H1 (cell line): Measurements from ENCODE around the gene GADD45A. TPM values are rescaled to one million over a fixed set of nuclear protein-coding genes. Genes with fewer than 3 reads are reported as not detected.

Experiments
- CTCF ChIA-PET: fragments of 300-600 bp; sonication (Branson Sonifier 250); formaldehyde crosslinking; loops from one replicate; lab custom pipeline; 2021; ENCODE audit not compliant: partially characterized antibody; lab: Charles Lee
- POLR2A ChIA-PET: fragments of 300-600 bp; sonication (Branson Sonifier 250); formaldehyde crosslinking; loops from one replicate; lab custom pipeline; 2021; ENCODE audit warnings: inconsistent platforms; ENCODE audit not compliant: partially characterized antibody; lab: Charles Lee
- DNase-seq, 2 experiments: peaks; one replicate each; pipeline versions ENCODE4 v3.0.0 to v3.0.0-alpha.2; 2010 to 2022; ENCODE audit warnings: low spot score in 2 of 2, low read depth in 1 of 2, mixed read lengths in 1 of 2
- FAIRE-seq: peaks from 2 replicates; lab custom pipeline; 2011; peaks lifted over from hg19 to GRCh38; lab: Jason Lieb, UNC
- H2AFZ ChIP-seq: 2 replicates; pipeline ENCODE4 v1.8.1; 2012; ENCODE audit warnings: low read length, inconsistent platforms
- H2AK5ac ChIP-seq: 2 replicates; pipeline ENCODE4 v1.6.1; 2013; ENCODE audit warnings: low read depth, low read length
- H2BK120ac ChIP-seq: replicated peaks from 2 replicates; pipeline ENCODE3; 2013; ENCODE audit warnings: low read depth, low read length, inconsistent platforms
- H2BK12ac ChIP-seq: 2 replicates; pipeline ENCODE4 v1.6.1; 2013; ENCODE audit warnings: low read depth, low read length
- H2BK15ac ChIP-seq: 2 replicates; pipeline ENCODE4 v1.6.1; 2013; ENCODE audit warnings: low read length
- H2BK20ac ChIP-seq: 2 replicates; pipeline ENCODE4 v1.6.1; 2013; ENCODE audit warnings: low read length
- H2BK5ac ChIP-seq: 2 replicates; pipeline ENCODE4 v1.6.1; 2013; ENCODE audit warnings: low read depth, low read length
- H3K14ac ChIP-seq: 2 replicates; pipeline ENCODE4 v1.6.1; 2013; ENCODE audit warnings: inconsistent platforms; ENCODE audit not compliant: insufficient read length
- H3K18ac ChIP-seq: 2 replicates; pipeline ENCODE4 v1.6.1; 2013; ENCODE audit warnings: low read length; ENCODE audit errors: extremely low read depth
- H3K23ac ChIP-seq: 2 replicates; pipeline ENCODE4 v1.6.1; 2013; ENCODE audit warnings: inconsistent platforms; ENCODE audit not compliant: insufficient read length
- H3K23me2 ChIP-seq: 2 replicates; pipeline ENCODE4 v1.6.1; 2013; ENCODE audit warnings: low read depth, low read length
- H3K27ac ChIP-seq: 2 replicates; pipeline ENCODE4 v1.6.1; 2011; ENCODE audit warnings: low read depth, low read length, inconsistent platforms
- H3K27me3 ChIP-seq, 4 experiments: replicated peaks in 1 of 4; 1 replicate in 1 of 4; 2 replicates in 3 of 4; pipeline versions ENCODE4 v1.6.1 to v1.8.1; 2011 to 2013; ENCODE audit warnings: low read length in 3 of 4, mild to moderate bottlenecking in 3 of 4, inconsistent platforms in 2 of 4, mixed read lengths in 2 of 4, moderate library complexity in 1 of 4; ENCODE audit not compliant: control insufficient read depth in 3 of 4, insufficient read depth in 3 of 4; ENCODE audit errors: extremely low read depth in 1 of 4
- H3K36me3 ChIP-seq, 4 experiments: 2 replicates each; pipeline versions ENCODE4 v1.6.1 to v1.8.1; 2011 to 2013; ENCODE audit warnings: mild to moderate bottlenecking in 4 of 4, low read length in 3 of 4, moderate library complexity in 2 of 4, control low read depth in 1 of 4, inconsistent platforms in 1 of 4; ENCODE audit not compliant: insufficient read depth in 4 of 4, control insufficient read depth in 2 of 4
- H3K4ac ChIP-seq: replicated peaks from 2 replicates; pipeline ENCODE3; 2013; ENCODE audit warnings: low read length, low read depth, mixed read lengths, inconsistent platforms; ENCODE audit not compliant: insufficient read length
- H3K4me1 ChIP-seq, 4 experiments: replicated peaks in 1 of 4; 1 replicate in 1 of 4; 2 replicates in 3 of 4; pipeline versions ENCODE4 v1.6.1 to v1.8.1; 2011 to 2013; ENCODE audit warnings: low read length in 3 of 4, inconsistent platforms in 2 of 4, mixed read lengths in 1 of 4; ENCODE audit not compliant: insufficient read depth in 4 of 4, control insufficient read depth in 3 of 4
- H3K4me2 ChIP-seq, 2 experiments: 2 replicates each; pipeline versions ENCODE4 v1.6.1 to v1.8.1; 2011 to 2013; ENCODE audit warnings: low read depth in 2 of 2, low read length in 2 of 2, control low read depth in 1 of 2, inconsistent platforms in 1 of 2, mild to moderate bottlenecking in 1 of 2; ENCODE audit not compliant: insufficient read depth in 1 of 2
- H3K4me3 ChIP-seq, 4 experiments: fragments of 200-600, 300-600 bp in 1 of 4; sonication (generic), shearing (Covaris generic), sonication (Bioruptor Twin) in 1 of 4; 2 replicates each; pipeline versions ENCODE4 v1.5.1 to v1.8.1; 2011 to 2016; ENCODE audit warnings: low read length in 4 of 4, low read depth in 3 of 4, control low read depth in 2 of 4, inconsistent platforms in 2 of 4, mild to moderate bottlenecking in 2 of 4, mixed read lengths in 1 of 4, moderate library complexity in 1 of 4; ENCODE audit not compliant: insufficient read depth in 2 of 4; ENCODE audit errors: extremely low read depth in 1 of 4
- H3K56ac ChIP-seq: replicated peaks from 2 replicates; pipeline ENCODE3; 2013; ENCODE audit warnings: low read depth, mild to moderate bottlenecking, mixed read lengths, low read length, inconsistent platforms; ENCODE audit not compliant: insufficient read length
- H3K79me1 ChIP-seq: 2 replicates; pipeline ENCODE4 v1.6.1; 2013; ENCODE audit warnings: low read depth, low read length, control low read depth
- H3K79me2 ChIP-seq, 2 experiments: 2 replicates each; pipeline versions ENCODE4 v1.6.1 to v1.8.1; 2012 to 2013; ENCODE audit warnings: low read length in 2 of 2, mild to moderate bottlenecking in 2 of 2, inconsistent platforms in 1 of 2; ENCODE audit not compliant: insufficient read depth in 2 of 2, control insufficient read depth in 1 of 2
- H3K9ac ChIP-seq, 4 experiments: replicated peaks in 1 of 4; 1 replicate in 1 of 4; 2 replicates in 3 of 4; pipeline versions ENCODE4 v1.6.1 to v1.8.1; 2011 to 2013; ENCODE audit warnings: low read depth in 3 of 4, low read length in 3 of 4, control low read depth in 2 of 4, mild to moderate bottlenecking in 2 of 4, moderate library complexity in 2 of 4, inconsistent platforms in 1 of 4; ENCODE audit errors: extremely low read depth in 1 of 4
- H3K9me3 ChIP-seq, 2 experiments: 2 replicates each; pipeline versions ENCODE4 v1.6.1 to v1.8.1; 2012 to 2013; ENCODE audit warnings: mild to moderate bottlenecking in 2 of 2, moderate library complexity in 2 of 2, control low read depth in 1 of 2, inconsistent platforms in 1 of 2, low read depth in 1 of 2, low read length in 1 of 2, mixed read lengths in 1 of 2; ENCODE audit not compliant: insufficient read depth in 2 of 2
- H4K20me1 ChIP-seq, 2 experiments: replicated peaks in 1 of 2; 2 replicates each; pipeline versions ENCODE3 to v1.8.1; 2011 to 2013; ENCODE audit warnings: inconsistent platforms in 2 of 2, low read length in 2 of 2, mild to moderate bottlenecking in 1 of 2; ENCODE audit not compliant: insufficient read depth in 2 of 2, control insufficient read depth in 1 of 2
- H4K5ac ChIP-seq: 2 replicates; pipeline ENCODE4 v1.6.1; 2013; ENCODE audit warnings: low read length, low read depth, mixed read lengths, inconsistent platforms; ENCODE audit not compliant: insufficient read length
- H4K8ac ChIP-seq: 2 replicates; pipeline ENCODE4 v1.8.0; 2013; ENCODE audit warnings: mild to moderate bottlenecking, moderate library complexity, low read length, inconsistent platforms; ENCODE audit not compliant: insufficient read depth; ENCODE audit errors: extremely low read depth
- H4K91ac ChIP-seq: replicated peaks from 2 replicates; pipeline ENCODE3; 2013; ENCODE audit warnings: low read length, mixed read lengths, inconsistent platforms; ENCODE audit not compliant: insufficient read length
- WGBS, 2 experiments: shearing (Covaris generic) in 1 of 2; methylation state at CpG; one replicate each; pipeline versions ENCODE4 v1.1.6 to v1.1.7; 2013 to 2015; ENCODE audit warnings: low lambda C conversion rate in 2 of 2, mixed read lengths in 2 of 2, inconsistent platforms in 1 of 2, low coverage in 1 of 2, missing lambda C conversion rate in 1 of 2; ENCODE audit not compliant: insufficient replicate concordance in 2 of 2, insufficient coverage in 1 of 2, insufficient read length in 1 of 2; ENCODE audit errors: extremely low coverage in 1 of 2, missing lambda C conversion rate in 1 of 2; 5-methylcytosine and 5-hydroxymethylcytosine counted together
- polyA plus RNA-seq, 7 experiments: library from polyadenylated mRNA; depleted of rRNA in 3 of 7; stranded (reverse) in 5 of 7; unstranded in 2 of 7; fragments of >200 nt in 5 of 7; fragments of 200-250 nt in 2 of 7; gene quantifications; 1 replicate in 5 of 7; 2 replicates in 1 of 7; 4 replicates in 1 of 7; pipeline versions ENCODE4 v1.2.1 to v1.2.3, GENCODE V29; 2011 to 2013; ENCODE audit warnings: missing spikeins in 2 of 7, mixed read lengths in 2 of 7
- total RNA-seq: library from RNA; stranded (reverse); fragmentation: NEBNext Ultra II Directional; extraction: Animal tissue kit (Norgen Biotek cat#: 25700); gene quantifications from 2 replicates; pipeline ENCODE4 v1.2.1, GENCODE V29; 2021
- TF ChIP-seq, protein P1 (sequence below): IDR thresholded peaks from 2 replicates; pipeline ENCODE4 v1.6.1; 2012; ENCODE audit warnings: inconsistent platforms

GADD45A gene
- total and polyA plus RNA-seq, 2 of the 8 experiments (the other 6 are each of a cell fraction or from before 2014, with no cell fraction given) = 7.6 to 15.6 TPM

GRCh38 chr1:67705735-67706453, 20.9 kb downstream of the GADD45A start:
- Histone ChIP-seq H3K79me1 (no peaks in the 10 kb centered on the region), H3K27ac (no peak overlapping the region), H2BK5ac (no peak overlapping the region), H3K4me1 (no peaks in the 10 kb centered on the region; a peak in 1 of 7 replicates), H2BK12ac (no peak overlapping the region), H4K8ac (no peak overlapping the region), H3K4ac (no peak overlapping the region), H2AK5ac (no peak overlapping the region), H3K4me2 (no peak overlapping the region), H3K56ac (no peak overlapping the region), H3K27me3 (peaks cover 0 to 1% (median 0%) of the 10 kb centered on the region in 4 experiments; a peak in 1 of 7 replicates), H3K18ac (no peak overlapping the region), H3K23me2 (no peaks in the 10 kb centered on the region), H3K23ac (no peak overlapping the region), H2BK20ac (no peak overlapping the region), H4K91ac (no peak overlapping the region), H2BK15ac (no peak overlapping the region), H2AFZ (no peak overlapping the region), H2BK120ac (no peak overlapping the region), H4K5ac (no peak overlapping the region), H3K4me3 (no peak overlapping the region), H3K36me3 (no peaks in the 10 kb centered on the region; a peak in 1 of 8 replicates), H3K79me2 (no peaks in the 10 kb centered on the region), H3K9me3 (no peaks in the 10 kb centered on the region), H3K9ac (no peak overlapping the region), H4K20me1 (peaks cover 0 to 2% of the 10 kb centered on the region in 2 experiments), H3K14ac (no peak overlapping the region)
- DNase-seq (no peak), FAIRE-seq (no peak)
- CTCF ChIA-PET = interaction anchor here (0.6 to 3.7 kb wide), 6 partner anchors 9 to 91 kb away, joined by 3 to 24 read pairs (median 5); no protein-coding TSS in a partner anchor
- POLR2A ChIA-PET = interaction anchor here (1.3 kb wide), 1 partner anchor 16 kb away, joined by 3 read pairs; no protein-coding TSS in a partner anchor
- TF ChIP-seq, protein P1, sequence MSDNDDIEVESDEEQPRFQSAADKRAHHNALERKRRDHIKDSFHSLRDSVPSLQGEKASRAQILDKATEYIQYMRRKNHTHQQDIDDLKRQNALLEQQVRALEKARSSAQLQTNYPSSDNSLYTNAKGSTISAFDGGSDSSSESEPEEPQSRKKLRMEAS = no peak
- WGBS, 2 experiments = 91% methylated on average over 10 of the region's 10 CpGs; no CpG with 5 or more reads in 1 of the 2 experiments
